ENCODE data around the gene PI4KA.
"Not testable (repeated sequence)": the region's sequence is repeated elsewhere in the genome, so short reads cannot be mapped to it uniquely, and the experiment has no call there.

Gene PI4KA

GRCh38 chr22:20724676-20725454 lies 133.7 kb downstream of the PI4KA start:
- H3K9ac ChIP-seq (ENCODE audit: low read length) = no peak overlapping the region
- H3K4me1 ChIP-seq (ENCODE audit: control insufficient read depth, insufficient read depth, low read length) = no peaks in the 10 kb centered on the region
- H3K27me3 ChIP-seq (replicated peaks; ENCODE audit: control insufficient read depth, insufficient read depth, low read length) = no peaks in the 10 kb centered on the region
- H3K9me3 ChIP-seq (ENCODE audit: control insufficient read depth, low read length) = no peaks in the 10 kb centered on the region
- peaks cover 70% of the 10 kb centered on the region for H3K36me3 ChIP-seq (ENCODE audit: control insufficient read depth, insufficient read depth, low read length, severe bottlenecking)
- no peak for DNase-seq (ENCODE audit: low read depth)
- H3K4me3 ChIP-seq (ENCODE audit: low read length) = no peak overlapping the region

DNA sequence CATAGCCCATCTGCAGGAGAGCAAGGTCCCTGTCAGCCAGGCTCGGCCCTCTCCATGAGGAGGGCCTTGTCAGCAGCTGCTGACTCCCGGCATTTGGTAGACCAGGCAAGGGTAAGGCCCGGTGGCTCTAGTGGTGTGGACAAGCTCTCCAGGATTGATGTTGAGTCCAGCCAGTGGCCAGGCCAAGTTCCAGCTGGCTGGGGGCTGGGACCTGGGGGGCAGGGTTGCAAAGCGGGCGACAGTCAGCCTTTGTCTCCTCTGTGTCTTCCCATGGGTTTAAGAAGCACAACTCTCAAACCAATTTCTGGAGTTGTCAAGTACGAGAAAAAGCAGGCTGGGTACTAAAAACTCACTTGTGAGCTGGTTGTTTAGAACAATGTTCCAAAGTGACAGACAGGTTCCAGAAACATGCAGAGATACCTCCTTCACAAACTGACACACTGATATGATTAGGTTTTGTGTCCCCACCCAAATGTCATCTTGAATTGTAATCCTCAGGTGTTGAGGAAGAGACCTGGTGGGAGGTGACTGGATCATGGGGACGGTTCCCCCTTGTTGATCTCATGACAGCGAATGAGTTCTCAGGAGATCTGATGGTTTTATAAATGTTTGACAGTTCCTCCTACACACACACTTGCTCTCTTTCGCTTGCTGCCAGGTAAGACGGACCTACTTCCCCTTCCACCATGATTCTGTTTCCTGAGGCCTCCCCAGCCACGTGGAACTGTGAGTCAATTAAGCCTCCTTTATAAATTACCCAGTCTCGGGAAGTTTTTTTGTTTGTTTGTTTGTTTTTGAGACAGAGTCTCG lies 137.0 kb downstream of the PI4KA start:
- Histone ChIP-seq H3K4me1 (ENCODE audit: control insufficient read depth, insufficient read depth, low read length) (no peaks in the 10 kb centered on the region), H3K36me3 (ENCODE audit: control insufficient read depth, insufficient read depth, low read length, severe bottlenecking) (peaks cover 37% of the 10 kb centered on the region), H3K4me3 (ENCODE audit: low read length) (no peak overlapping the region), H3K9me3 (ENCODE audit: control insufficient read depth, low read length) (no peaks in the 10 kb centered on the region), H3K9ac (ENCODE audit: low read length) (no peak overlapping the region), H3K27me3 (replicated peaks; ENCODE audit: control insufficient read depth, insufficient read depth, low read length) (no peaks in the 10 kb centered on the region)
- DNase-seq (ENCODE audit: low read depth) = no peak

DNA sequence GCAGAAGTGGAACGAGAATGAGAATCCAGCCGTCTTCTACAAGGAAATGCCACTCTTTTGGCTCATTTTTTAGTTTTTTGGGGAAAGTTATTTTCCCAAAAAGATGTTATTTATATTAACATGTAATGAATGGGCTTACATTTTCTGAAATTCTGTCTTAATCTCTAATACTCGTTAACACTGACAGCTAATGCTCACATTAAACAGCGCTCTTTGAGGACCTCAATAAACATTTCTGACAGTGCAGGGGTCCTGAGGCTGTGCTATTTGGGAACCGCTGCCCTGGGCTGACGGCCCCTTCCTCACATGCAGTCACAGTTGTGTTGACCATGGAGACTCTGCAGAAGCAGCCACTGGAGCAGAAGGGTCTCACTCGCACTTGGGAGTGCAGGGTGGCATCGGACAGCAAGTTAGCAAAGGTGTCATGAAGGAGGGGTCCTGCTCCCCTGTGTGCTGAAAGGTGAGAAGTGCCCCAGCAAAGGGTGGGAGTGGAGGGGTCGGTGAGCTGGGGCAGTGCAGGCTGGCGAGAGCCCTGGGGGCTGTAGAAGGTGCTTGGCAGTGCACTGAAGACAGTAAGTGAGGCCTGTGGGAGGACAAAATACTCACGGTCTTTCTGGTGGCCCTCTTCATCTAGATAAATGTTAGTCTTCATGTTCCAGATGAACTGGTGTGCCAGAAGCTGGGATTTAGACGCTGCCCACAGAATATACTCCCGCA lies 137.8 kb downstream of the PI4KA start:
- no peak for DNase-seq (ENCODE audit: low read depth)
- no peak overlapping the region for H3K9ac ChIP-seq (ENCODE audit: low read length)
- no peak overlapping the region for H3K4me3 ChIP-seq (ENCODE audit: low read length)
- H3K4me1 ChIP-seq (ENCODE audit: control insufficient read depth, insufficient read depth, low read length) = no peaks in the 10 kb centered on the region
- no peaks in the 10 kb centered on the region for H3K9me3 ChIP-seq (ENCODE audit: control insufficient read depth, low read length)
- H3K27me3 ChIP-seq (replicated peaks; ENCODE audit: control insufficient read depth, insufficient read depth, low read length) = no peaks in the 10 kb centered on the region
- peaks cover 29% of the 10 kb centered on the region for H3K36me3 ChIP-seq (ENCODE audit: control insufficient read depth, insufficient read depth, low read length, severe bottlenecking)

- peaks cover 18% of the 10 kb centered on the region for H3K36me3 ChIP-seq (ENCODE audit: control insufficient read depth, insufficient read depth, low read length, severe bottlenecking)
- DNase-seq (ENCODE audit: low read depth); H3K9me3 ChIP-seq (ENCODE audit: control insufficient read depth, low read length); H3K27me3 ChIP-seq (replicated peaks; ENCODE audit: control insufficient read depth, insufficient read depth, low read length); H3K4me3 ChIP-seq (ENCODE audit: low read length); H3K9ac ChIP-seq (ENCODE audit: low read length); H3K4me1 ChIP-seq (ENCODE audit: control insufficient read depth, insufficient read depth, low read length): not testable (repeated sequence)
Observed at GRCh38 chr22:20718727-20719126, 139.9 kb downstream of the PI4KA start.

GRCh38 chr22:20717981-20718380 lies 140.6 kb downstream of the PI4KA start:
- not testable (repeated sequence) for DNase-seq (ENCODE audit: low read depth); H3K4me1 ChIP-seq (ENCODE audit: control insufficient read depth, insufficient read depth, low read length); H3K27me3 ChIP-seq (replicated peaks; ENCODE audit: control insufficient read depth, insufficient read depth, low read length)

GRCh38 chr22:20717213-20717866 lies 141.3 kb downstream of the PI4KA start:
- not testable (repeated sequence) for H3K4me3 ChIP-seq (ENCODE audit: low read length); H3K27me3 ChIP-seq (replicated peaks; ENCODE audit: control insufficient read depth, insufficient read depth, low read length); H3K4me1 ChIP-seq (ENCODE audit: control insufficient read depth, insufficient read depth, low read length); DNase-seq (ENCODE audit: low read depth); H3K9ac ChIP-seq (ENCODE audit: low read length); H3K9me3 ChIP-seq (ENCODE audit: control insufficient read depth, low read length)
- H3K36me3 ChIP-seq (ENCODE audit: control insufficient read depth, insufficient read depth, low read length, severe bottlenecking) = peaks cover 18% of the 10 kb centered on the region

More at GRCh38 chr22:20717981-20718380, 140.6 kb downstream of the PI4KA start:
- H3K9ac ChIP-seq (ENCODE audit: low read length); H3K4me3 ChIP-seq (ENCODE audit: low read length); H3K9me3 ChIP-seq (ENCODE audit: control insufficient read depth, low read length): not testable (repeated sequence)
- H3K36me3 ChIP-seq (ENCODE audit: control insufficient read depth, insufficient read depth, low read length, severe bottlenecking) = peaks cover 18% of the 10 kb centered on the region

DNA sequence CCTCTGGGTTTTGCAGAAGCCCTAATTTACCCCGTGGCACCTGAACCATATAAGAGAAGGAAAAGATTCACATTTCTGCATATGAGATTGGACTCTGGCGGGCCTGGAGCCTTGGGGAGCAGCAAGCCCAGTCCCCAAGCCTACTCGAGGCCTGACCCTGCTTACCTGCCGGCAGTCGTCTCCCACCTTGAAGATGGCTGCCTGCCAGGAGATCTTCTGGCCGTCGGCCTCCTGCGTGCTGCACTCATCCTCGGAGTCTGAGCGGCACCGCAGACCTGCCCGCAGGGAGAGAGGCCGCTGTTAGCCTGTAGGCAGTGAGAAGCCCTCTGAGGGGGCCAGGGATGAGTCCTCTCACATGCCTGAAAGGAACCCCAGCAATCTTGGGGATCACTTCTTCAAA lies 145.5 kb downstream of the PI4KA start:
- not testable (repeated sequence) for H3K9me3 ChIP-seq (ENCODE audit: control insufficient read depth, low read length); H3K9ac ChIP-seq (ENCODE audit: low read length); H3K36me3 ChIP-seq (ENCODE audit: control insufficient read depth, insufficient read depth, low read length, severe bottlenecking); H3K4me3 ChIP-seq (ENCODE audit: low read length); H3K27me3 ChIP-seq (replicated peaks; ENCODE audit: control insufficient read depth, insufficient read depth, low read length); H3K4me1 ChIP-seq (ENCODE audit: control insufficient read depth, insufficient read depth, low read length); DNase-seq (ENCODE audit: low read depth)

GRCh38 chr22:20709966-20710365 lies 148.6 kb downstream of the PI4KA start:
- H3K36me3 ChIP-seq (ENCODE audit: control insufficient read depth, insufficient read depth, low read length, severe bottlenecking); H3K9me3 ChIP-seq (ENCODE audit: control insufficient read depth, low read length); H3K9ac ChIP-seq (ENCODE audit: low read length): not testable (repeated sequence)

GRCh38 chr22:20707549-20708118 lies 151.0 kb downstream of the PI4KA start:
- not testable (repeated sequence) for H3K9ac ChIP-seq (ENCODE audit: low read length); H3K9me3 ChIP-seq (ENCODE audit: control insufficient read depth, low read length); DNase-seq (ENCODE audit: low read depth); H3K4me1 ChIP-seq (ENCODE audit: control insufficient read depth, insufficient read depth, low read length); H3K27me3 ChIP-seq (replicated peaks; ENCODE audit: control insufficient read depth, insufficient read depth, low read length); H3K36me3 ChIP-seq (ENCODE audit: control insufficient read depth, insufficient read depth, low read length, severe bottlenecking); H3K4me3 ChIP-seq (ENCODE audit: low read length)

More at GRCh38 chr22:20709966-20710365, 148.6 kb downstream of the PI4KA start:
- not testable (repeated sequence) for DNase-seq (ENCODE audit: low read depth); H3K4me3 ChIP-seq (ENCODE audit: low read length); H3K4me1 ChIP-seq (ENCODE audit: control insufficient read depth, insufficient read depth, low read length); H3K27me3 ChIP-seq (replicated peaks; ENCODE audit: control insufficient read depth, insufficient read depth, low read length)

GRCh38 chr22:20703816-20704609 lies 154.6 kb downstream of the PI4KA start:
- not testable (repeated sequence) for H3K36me3 ChIP-seq (ENCODE audit: control insufficient read depth, insufficient read depth, low read length, severe bottlenecking); H3K4me1 ChIP-seq (ENCODE audit: control insufficient read depth, insufficient read depth, low read length); H3K9me3 ChIP-seq (ENCODE audit: control insufficient read depth, low read length); H3K9ac ChIP-seq (ENCODE audit: low read length); H3K27me3 ChIP-seq (replicated peaks; ENCODE audit: control insufficient read depth, insufficient read depth, low read length); H3K4me3 ChIP-seq (ENCODE audit: low read length); DNase-seq (ENCODE audit: low read depth)
